Right lobe of liver (tissue), 6 donors: Measurements from ENCODE around the gene MRPS16. TPM values are rescaled to one million over a fixed set of nuclear protein-coding genes. Genes with fewer than 3 reads are reported as not detected.

Source experiments
- ATAC-seq, 4 donors: fragments of 200-7000 bp; cut with Tn5 transposase; one replicate each; pipeline ENCODE4 v1.9.1; 2020; ENCODE audit warnings: mild to moderate bottlenecking in 4 of 4, moderate library complexity in 4 of 4
- DNase-seq, 3 donors: peaks; one replicate each; pipeline ENCODE4 v3.0.0-alpha.2; 2020
- H3K27ac ChIP-seq, 3 donors: fragments of 200-600 bp; one replicate each; pipeline ENCODE4 v1.8.0; 2022
- H3K27me3 ChIP-seq, 2 donors: fragments of 200-600 bp; one replicate each; pipeline ENCODE4 v1.8.0; 2022
- H3K36me3 ChIP-seq, 4 donors: fragments of 200-600 bp; sonication (generic) in 1 of 4; one replicate each; pipeline versions ENCODE4 v1.5.1 to v1.8.0; 2017 to 2022; ENCODE audit warnings: control low read depth in 1 of 4
- H3K4me1 ChIP-seq, 4 donors: fragments of 200-600 bp; sonication (generic) in 1 of 4; one replicate each; pipeline versions ENCODE4 v1.5.1 to v1.8.0; 2017 to 2022; ENCODE audit warnings: control low read depth in 1 of 4
- H3K4me3 ChIP-seq, 3 donors: fragments of 200-600 bp; one replicate each; pipeline ENCODE4 v1.8.0; 2022
- H3K9me3 ChIP-seq, 4 donors: fragments of 200-600 bp; sonication (generic) in 1 of 4; one replicate each; pipeline versions ENCODE4 v1.5.1 to v1.8.0; 2017 to 2022; ENCODE audit warnings: control low read depth in 1 of 4
- POLR2A ChIP-seq: fragments of 450-650 bp; IDR thresholded peaks from one replicate; pipeline ENCODE4 v1.6.1; 2017; ENCODE audit warnings: antibody characterized with exemption, mild to moderate bottlenecking
- WGBS: methylation state at CpG from one replicate; pipeline ENCODE4 v1.1.6; 2018; ENCODE audit warnings: low coverage, low lambda C conversion rate; ENCODE audit not compliant: insufficient coverage; ENCODE audit errors: missing lambda C conversion rate; 5-methylcytosine and 5-hydroxymethylcytosine counted together
- intact Hi-C, 2 donors: fragments of 100-400 bp; cut with DNase I; formaldehyde crosslinking; loops; one replicate each; pipeline versions ENCODE4 v1.11.2 to v1.14.1; 2022
- total RNA-seq, 6 experiments: library from RNA; depleted of rRNA in 2 of 6; stranded (reverse); fragments of >200 nt in 2 of 6; fragmentation: NEBNext Ultra II Directional in 3 of 6; extraction: Animal tissue kit (Norgen Biotek cat#: 25700) in 3 of 6; gene quantifications; one replicate each; pipeline versions ENCODE4 v1.1.0 to v1.2.4, GENCODE V29; 2016 to 2023
- TF ChIP-seq, protein P1 (sequence below), 4 donors: fragments of 200-600 bp in 3 of 4; fragments of 450-650 bp in 1 of 4; IDR thresholded peaks; one replicate each; pipeline versions ENCODE4 v1.5.1 to v1.8.0; 2016 to 2022; ENCODE audit warnings: antibody characterized with exemption in 4 of 4, mild to moderate bottlenecking in 2 of 4
- donor health status: DM: no; HTN: yes; CAD: no.
- donor health status: DM: no; HTN: no; CAD: no.
- donor health status: DM: no; HTN: no; CAD: no.
- donor health status: DM: no; HTN: yes; CAD: no.
- donor health status: DM: no; HTN: yes; CAD: no.

Gene MRPS16
- total RNA-seq, 6 experiments from 2014 or later: 40.5 to 58.4 (median 48.6) TPM

DNA sequence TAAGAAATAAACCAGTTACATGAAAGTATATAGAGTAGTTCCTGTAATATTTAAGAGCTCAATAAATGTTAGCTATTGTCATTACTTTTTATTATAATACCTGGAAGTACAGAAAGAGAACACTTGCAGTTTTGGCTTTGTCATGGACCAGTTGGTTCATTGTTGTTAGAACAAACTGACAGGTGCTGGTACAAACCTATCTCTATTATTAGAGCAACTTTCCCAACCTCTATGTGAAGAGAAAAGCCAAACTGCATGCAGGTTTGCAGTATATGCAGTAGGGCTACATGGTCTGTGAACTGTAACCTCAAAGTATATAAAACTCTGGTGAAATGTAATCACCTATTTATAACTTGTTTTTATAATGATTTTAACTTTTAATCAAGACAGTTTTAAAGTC lies 25.8 kb downstream of the MRPS16 start:
- no peak for DNase-seq
- no peaks in the 10 kb centered on the region for H3K9me3 ChIP-seq
- H3K27ac ChIP-seq: no peak overlapping the region
- TF ChIP-seq POLR2A: no peak
- TF ChIP-seq, protein P1, sequence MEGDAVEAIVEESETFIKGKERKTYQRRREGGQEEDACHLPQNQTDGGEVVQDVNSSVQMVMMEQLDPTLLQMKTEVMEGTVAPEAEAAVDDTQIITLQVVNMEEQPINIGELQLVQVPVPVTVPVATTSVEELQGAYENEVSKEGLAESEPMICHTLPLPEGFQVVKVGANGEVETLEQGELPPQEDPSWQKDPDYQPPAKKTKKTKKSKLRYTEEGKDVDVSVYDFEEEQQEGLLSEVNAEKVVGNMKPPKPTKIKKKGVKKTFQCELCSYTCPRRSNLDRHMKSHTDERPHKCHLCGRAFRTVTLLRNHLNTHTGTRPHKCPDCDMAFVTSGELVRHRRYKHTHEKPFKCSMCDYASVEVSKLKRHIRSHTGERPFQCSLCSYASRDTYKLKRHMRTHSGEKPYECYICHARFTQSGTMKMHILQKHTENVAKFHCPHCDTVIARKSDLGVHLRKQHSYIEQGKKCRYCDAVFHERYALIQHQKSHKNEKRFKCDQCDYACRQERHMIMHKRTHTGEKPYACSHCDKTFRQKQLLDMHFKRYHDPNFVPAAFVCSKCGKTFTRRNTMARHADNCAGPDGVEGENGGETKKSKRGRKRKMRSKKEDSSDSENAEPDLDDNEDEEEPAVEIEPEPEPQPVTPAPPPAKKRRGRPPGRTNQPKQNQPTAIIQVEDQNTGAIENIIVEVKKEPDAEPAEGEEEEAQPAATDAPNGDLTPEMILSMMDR (IDR thresholded peaks at IDR 0.05): no peak
- no peaks in the 10 kb centered on the region for H3K36me3 ChIP-seq
- no peak overlapping the region for H3K4me3 ChIP-seq
- intact Hi-C loops: no loop called here
- no peaks in the 10 kb centered on the region for H3K27me3 ChIP-seq
- no peaks in the 10 kb centered on the region for H3K4me1 ChIP-seq
- ATAC-seq: no peak

DNA sequence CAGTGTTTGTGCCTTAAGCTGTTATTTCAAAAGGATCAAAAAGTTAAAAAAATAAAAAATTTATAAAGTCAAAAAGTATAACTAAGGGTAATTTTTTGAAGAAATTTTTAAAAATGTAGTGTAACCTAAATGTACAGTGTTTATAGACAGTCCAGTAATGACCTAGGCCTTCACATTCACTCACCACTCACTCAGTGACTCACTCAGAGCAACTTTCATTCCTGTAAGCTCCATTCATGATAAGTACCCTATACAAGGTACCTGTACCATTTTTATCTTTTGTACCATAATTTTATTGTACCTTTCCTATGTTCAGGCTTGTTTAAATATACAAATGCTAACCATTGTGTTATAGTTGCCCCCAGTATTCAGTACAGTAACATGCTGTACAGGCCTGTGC lies 26.9 kb downstream of the MRPS16 start:
- Histone ChIP-seq H3K9me3 (no peaks in the 10 kb centered on the region), H3K27me3 (no peaks in the 10 kb centered on the region), H3K4me1 (no peaks in the 10 kb centered on the region), H3K27ac (no peak overlapping the region), H3K36me3 (no peaks in the 10 kb centered on the region), H3K4me3 (no peak overlapping the region)
- DNase-seq (no peak), ATAC-seq (no peak)
- TF ChIP-seq, protein P1 (IDR thresholded peaks at IDR 0.05): no peak
- intact Hi-C loops: no loop called here

DNA sequence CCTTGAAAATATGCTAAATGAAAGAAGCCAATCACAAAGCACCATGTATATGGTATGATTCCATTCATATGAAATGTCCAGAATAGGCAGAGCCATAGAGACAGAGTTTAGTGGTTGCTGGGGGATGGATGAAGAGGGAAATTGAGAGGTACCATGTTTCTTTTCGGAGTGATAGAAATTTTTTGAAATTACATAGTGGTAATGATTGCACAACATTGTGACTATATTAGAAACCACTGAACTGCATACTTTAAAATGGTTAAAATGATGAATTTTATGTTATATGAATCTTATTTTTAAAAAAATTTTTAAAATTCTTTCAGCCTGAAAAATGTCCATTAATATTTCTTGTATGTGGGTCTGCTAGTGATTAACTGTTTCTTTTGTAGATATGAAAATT lies 31.5 kb downstream of the MRPS16 start:
- no peaks in the 10 kb centered on the region for H3K27me3 ChIP-seq
- ATAC-seq (no peak), DNase-seq (no peak)
- no peak overlapping the region for H3K4me3 ChIP-seq
- H3K9me3 ChIP-seq: no peaks in the 10 kb centered on the region
- intact Hi-C loops: no loop called here
- H3K36me3 ChIP-seq: no peaks in the 10 kb centered on the region
- H3K27ac ChIP-seq: no peak overlapping the region
- peaks cover 0 to 11% (median 0%) of the 10 kb centered on the region in 4 donors for H3K4me1 ChIP-seq
- whole genome bisulfite sequencing: 91% methylated on average over 1 of the region's 1 CpG
- TF ChIP-seq, protein P1 (IDR thresholded peaks at IDR 0.05): no peak
- TF ChIP-seq POLR2A: no peak

DNA sequence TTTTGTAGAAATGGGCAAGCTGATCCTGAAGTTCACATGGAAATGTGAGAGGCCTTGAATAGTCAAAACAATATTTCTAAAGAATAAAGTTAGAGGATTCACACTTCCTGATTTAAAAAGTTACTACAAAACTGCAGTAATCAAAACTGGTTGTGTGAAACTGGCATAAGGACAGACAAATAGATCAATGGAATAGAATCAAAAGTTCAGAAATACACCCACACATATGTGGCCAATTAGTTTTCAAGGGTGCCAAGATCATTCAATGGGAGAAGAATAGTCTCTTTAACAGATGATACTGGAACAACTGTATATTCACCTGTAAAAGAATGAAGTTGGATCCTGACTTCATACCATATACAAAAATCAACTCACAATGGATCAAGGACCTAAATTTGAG lies 33.1 kb downstream of the MRPS16 start:
- peak overlapping the region in 1 of 3 donors; percentile 25 for H3K27ac ChIP-seq
- no peak for TF ChIP-seq POLR2A
- TF ChIP-seq, protein P1 (IDR thresholded peaks at IDR 0.05): no peak
- intact Hi-C loops: no loop called here
- DNase-seq (no peak), ATAC-seq (peak in 2 of 4 donors; percentile 34 to 73)
- no peak overlapping the region for H3K4me3 ChIP-seq
- H3K36me3 ChIP-seq: no peaks in the 10 kb centered on the region
- H3K4me1 ChIP-seq: peaks cover 0 to 11% (median 0%) of the 10 kb centered on the region in 4 donors
- H3K27me3 ChIP-seq: no peaks in the 10 kb centered on the region
- H3K9me3 ChIP-seq: no peaks in the 10 kb centered on the region

DNA sequence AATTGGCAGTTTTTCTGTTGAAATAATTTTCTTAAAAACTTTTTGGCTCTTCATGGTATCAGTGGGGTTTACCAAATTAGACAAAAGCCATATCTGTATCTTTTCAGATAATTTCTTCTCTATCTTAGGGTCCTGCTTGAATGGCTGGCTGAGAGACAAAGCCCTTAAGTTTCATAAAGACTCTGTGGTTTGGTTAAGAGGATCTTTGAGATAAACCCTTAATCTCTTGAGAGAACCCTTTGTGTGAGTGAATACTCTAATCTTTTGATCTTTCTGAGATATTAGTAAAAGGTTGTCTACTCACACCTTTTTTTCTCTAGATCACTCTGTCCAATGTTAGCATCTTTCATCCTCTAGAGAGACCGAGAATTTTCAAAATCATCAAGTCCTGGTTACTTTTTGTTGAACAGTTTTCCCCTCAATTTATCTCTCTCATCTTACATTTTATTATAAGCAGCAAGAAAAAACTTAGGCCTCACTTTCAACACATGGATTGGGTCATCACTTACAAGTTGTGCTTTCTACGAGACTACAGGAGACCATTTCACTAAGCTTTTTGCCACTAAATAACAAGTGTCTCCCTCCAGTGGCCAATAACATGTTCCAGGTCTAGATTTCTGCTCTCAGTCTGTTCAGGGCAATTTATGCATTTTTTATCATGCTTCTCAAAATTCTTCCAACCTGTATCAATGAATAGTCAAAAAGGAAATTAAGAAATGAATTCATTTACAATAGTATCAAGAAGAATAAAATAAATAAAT lies 33.8 kb downstream of the MRPS16 start:
- peak; percentile 55 to 70 (median 62) for ATAC-seq
- Histone ChIP-seq H3K27me3 (no peaks in the 10 kb centered on the region), H3K4me3 (no peak overlapping the region), H3K27ac (peak overlapping the region in 1 of 3 donors; percentile 25), H3K36me3 (no peaks in the 10 kb centered on the region), H3K4me1 (peaks cover 0 to 11% (median 0%) of the 10 kb centered on the region in 4 donors), H3K9me3 (no peaks in the 10 kb centered on the region)
- TF ChIP-seq POLR2A: no peak
- TF ChIP-seq, protein P1 (IDR thresholded peaks at IDR 0.05): peak; percentile 24 to 49 (median 40)
- 52% methylated on average over 2 of the region's 2 CpGs for WGBS
- no peak for DNase-seq
- intact Hi-C loops: no loop called here
